ENCODE measurements around the gene RBM39. TPM values are rescaled to one million over a fixed set of nuclear protein-coding genes. Genes with fewer than 3 reads are reported as not detected.

The RBM39 gene
- total and polyA plus RNA-seq, 9 of the 15 experiments (the other 6 are each of a cell fraction or from before 2014, with no cell fraction given), result 143 to 319 (median 228) TPM

DNA sequence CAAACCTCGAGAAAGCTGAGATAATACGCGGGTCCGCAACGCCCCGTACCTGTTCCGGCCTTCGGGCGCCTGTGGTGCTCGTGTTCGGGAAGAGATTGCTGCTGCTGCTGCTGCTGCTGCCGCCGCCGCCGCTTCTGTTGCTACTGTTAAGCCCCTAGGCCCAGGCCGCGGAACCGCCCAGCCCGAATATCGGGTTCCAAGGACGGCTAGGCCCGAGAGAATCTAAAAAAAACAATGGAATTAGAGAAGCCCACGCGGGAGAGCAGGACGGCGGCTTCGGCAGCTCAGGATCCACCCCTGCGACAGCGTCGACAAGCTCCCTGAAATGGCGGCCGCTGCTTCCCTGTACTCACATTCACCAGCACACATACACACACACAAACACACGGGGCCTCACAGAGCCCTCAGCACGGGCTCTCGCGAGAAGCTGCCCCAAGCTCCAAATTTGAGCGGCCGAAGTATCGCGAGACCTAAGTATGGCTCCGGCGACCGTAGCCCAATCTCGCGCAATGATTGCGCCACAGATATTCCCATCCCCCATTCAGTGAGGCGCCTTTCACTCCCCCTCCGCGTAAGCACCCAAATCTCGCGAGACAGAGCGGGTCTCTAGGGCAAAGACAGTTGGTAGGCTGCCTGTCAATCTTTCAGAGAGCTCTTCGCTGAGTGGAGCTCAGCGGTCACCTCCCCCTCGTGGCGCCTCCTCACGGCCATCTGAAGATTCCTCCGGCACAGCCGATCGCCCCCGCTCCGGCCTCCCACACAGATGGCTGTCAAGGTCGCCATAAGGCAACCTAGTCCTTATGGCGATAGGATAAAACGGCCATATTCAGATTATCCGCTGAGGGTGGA is at the start of gene RBM39 (continued):
- TF ChIP-seq, protein P1, sequence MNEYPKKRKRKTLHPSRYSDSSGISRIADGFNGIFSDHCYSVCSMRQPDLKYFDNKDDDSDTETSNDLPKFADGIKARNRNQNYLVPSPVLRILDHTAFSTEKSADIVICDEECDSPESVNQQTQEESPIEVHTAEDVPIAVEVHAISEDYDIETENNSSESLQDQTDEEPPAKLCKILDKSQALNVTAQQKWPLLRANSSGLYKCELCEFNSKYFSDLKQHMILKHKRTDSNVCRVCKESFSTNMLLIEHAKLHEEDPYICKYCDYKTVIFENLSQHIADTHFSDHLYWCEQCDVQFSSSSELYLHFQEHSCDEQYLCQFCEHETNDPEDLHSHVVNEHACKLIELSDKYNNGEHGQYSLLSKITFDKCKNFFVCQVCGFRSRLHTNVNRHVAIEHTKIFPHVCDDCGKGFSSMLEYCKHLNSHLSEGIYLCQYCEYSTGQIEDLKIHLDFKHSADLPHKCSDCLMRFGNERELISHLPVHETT (CRISPR knock-in tag; conservative IDR thresholded peaks at IDR 0.05 in 1 of 2, IDR thresholded peaks at IDR 0.05 in 1 of 2), result peak in 1 of 2 experiments; percentile 74; a peak in 1 of 4 replicates
- TF ChIP-seq ZNF133 (CRISPR knock-in tag; IDR thresholded peaks at IDR 0.05), result no peak
- TF ChIP-seq HNRNPLL (IDR thresholded peaks at IDR 0.05; ENCODE audit: low read depth, low read length, poor library complexity, severe bottlenecking), result peak; percentile 71
- TF ChIP-seq RBM22 (IDR thresholded peaks at IDR 0.05; ENCODE audit: low read depth, low read length, poor library complexity, severe bottlenecking), result peak; percentile 98
- 0 out of 2 replicates have a peak, but pooled peaks have one; percentile 28 for TF ChIP-seq SREBF1 (IDR thresholded peaks at IDR 0.05; ENCODE audit: borderline replicate concordance, low read depth, low read length)
- TF ChIP-seq, protein P2, sequence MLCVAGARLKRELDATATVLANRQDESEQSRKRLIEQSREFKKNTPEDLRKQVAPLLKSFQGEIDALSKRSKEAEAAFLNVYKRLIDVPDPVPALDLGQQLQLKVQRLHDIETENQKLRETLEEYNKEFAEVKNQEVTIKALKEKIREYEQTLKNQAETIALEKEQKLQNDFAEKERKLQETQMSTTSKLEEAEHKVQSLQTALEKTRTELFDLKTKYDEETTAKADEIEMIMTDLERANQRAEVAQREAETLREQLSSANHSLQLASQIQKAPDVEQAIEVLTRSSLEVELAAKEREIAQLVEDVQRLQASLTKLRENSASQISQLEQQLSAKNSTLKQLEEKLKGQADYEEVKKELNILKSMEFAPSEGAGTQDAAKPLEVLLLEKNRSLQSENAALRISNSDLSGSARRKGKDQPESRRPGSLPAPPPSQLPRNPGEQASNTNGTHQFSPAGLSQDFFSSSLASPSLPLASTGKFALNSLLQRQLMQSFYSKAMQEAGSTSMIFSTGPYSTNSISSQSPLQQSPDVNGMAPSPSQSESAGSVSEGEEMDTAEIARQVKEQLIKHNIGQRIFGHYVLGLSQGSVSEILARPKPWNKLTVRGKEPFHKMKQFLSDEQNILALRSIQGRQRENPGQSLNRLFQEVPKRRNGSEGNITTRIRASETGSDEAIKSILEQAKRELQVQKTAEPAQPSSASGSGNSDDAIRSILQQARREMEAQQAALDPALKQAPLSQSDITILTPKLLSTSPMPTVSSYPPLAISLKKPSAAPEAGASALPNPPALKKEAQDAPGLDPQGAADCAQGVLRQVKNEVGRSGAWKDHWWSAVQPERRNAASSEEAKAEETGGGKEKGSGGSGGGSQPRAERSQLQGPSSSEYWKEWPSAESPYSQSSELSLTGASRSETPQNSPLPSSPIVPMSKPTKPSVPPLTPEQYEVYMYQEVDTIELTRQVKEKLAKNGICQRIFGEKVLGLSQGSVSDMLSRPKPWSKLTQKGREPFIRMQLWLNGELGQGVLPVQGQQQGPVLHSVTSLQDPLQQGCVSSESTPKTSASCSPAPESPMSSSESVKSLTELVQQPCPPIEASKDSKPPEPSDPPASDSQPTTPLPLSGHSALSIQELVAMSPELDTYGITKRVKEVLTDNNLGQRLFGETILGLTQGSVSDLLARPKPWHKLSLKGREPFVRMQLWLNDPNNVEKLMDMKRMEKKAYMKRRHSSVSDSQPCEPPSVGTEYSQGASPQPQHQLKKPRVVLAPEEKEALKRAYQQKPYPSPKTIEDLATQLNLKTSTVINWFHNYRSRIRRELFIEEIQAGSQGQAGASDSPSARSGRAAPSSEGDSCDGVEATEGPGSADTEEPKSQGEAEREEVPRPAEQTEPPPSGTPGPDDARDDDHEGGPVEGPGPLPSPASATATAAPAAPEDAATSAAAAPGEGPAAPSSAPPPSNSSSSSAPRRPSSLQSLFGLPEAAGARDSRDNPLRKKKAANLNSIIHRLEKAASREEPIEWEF (CRISPR knock-in tag; IDR thresholded peaks at IDR 0.05), result no peak
- peak; percentile 100 for TF ChIP-seq PKNOX1 (IDR thresholded peaks at IDR 0.05)
- TF ChIP-seq SMC3 (conservative IDR thresholded peaks at IDR 0.05; ENCODE audit: insufficient read depth, low read depth, low read length), result no peak
- peak; percentile 97 for TF ChIP-seq TAF7 (tag; IDR thresholded peaks at IDR 0.05)
- TF ChIP-seq MEF2D (tag; conservative IDR thresholded peaks at IDR 0.05; ENCODE audit: low read depth), result peak; percentile 37; the same call in 1 of the 2 replicates
- TF ChIP-seq ZNF384 (IDR thresholded peaks at IDR 0.05; ENCODE audit: low read depth, low read length), result no peak
- TF ChIP-seq SREBF2 (CRISPR knock-in tag; IDR thresholded peaks at IDR 0.05), result no peak
- TF ChIP-seq CREB1 (IDR thresholded peaks at IDR 0.05), result peak; percentile 91
- peak; percentile 89 for TF ChIP-seq CREB1 (CRISPR knock-in tag; IDR thresholded peaks at IDR 0.05)
- peak; percentile 69 for TF ChIP-seq KLF16 (IDR thresholded peaks at IDR 0.05)
- TF ChIP-seq, protein P3, sequence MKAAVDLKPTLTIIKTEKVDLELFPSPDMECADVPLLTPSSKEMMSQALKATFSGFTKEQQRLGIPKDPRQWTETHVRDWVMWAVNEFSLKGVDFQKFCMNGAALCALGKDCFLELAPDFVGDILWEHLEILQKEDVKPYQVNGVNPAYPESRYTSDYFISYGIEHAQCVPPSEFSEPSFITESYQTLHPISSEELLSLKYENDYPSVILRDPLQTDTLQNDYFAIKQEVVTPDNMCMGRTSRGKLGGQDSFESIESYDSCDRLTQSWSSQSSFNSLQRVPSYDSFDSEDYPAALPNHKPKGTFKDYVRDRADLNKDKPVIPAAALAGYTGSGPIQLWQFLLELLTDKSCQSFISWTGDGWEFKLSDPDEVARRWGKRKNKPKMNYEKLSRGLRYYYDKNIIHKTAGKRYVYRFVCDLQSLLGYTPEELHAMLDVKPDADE (conservative IDR thresholded peaks at IDR 0.05; ENCODE audit: control insufficient read depth, low read depth, low read length), result peak; percentile 25; the same call in 1 of the 2 replicates
- no peak for TF ChIP-seq CCAR2 (IDR thresholded peaks at IDR 0.05; ENCODE audit: low read depth, low read length)
- no peak for TF ChIP-seq MCM5 (IDR thresholded peaks at IDR 0.05; ENCODE audit: low read depth)
